T47D (cell line): Measurements from ENCODE around the gene PHF23.

Experiments used
- DNase-seq, 2 experiments: peaks; one replicate each; pipeline versions ENCODE4 v3.0.0 to v3.0.0-alpha.2; 2011 to 2012; ENCODE audit warnings: low read depth in 1 of 2, low spot score in 1 of 2
- JUND ChIP-seq: IDR thresholded peaks from 2 replicates; pipeline ENCODE4 v1.6.1; 2012; ENCODE audit warnings: low read depth
- in situ Hi-C: cut with HindIII; loops from 2 replicates; pipeline ENCODE4 v1.10.0; 2016; ENCODE audit warnings: low sequenced_read_pairs, low pct_unique_long_range_greater_than_20kb

The PHF23 gene

DNA sequence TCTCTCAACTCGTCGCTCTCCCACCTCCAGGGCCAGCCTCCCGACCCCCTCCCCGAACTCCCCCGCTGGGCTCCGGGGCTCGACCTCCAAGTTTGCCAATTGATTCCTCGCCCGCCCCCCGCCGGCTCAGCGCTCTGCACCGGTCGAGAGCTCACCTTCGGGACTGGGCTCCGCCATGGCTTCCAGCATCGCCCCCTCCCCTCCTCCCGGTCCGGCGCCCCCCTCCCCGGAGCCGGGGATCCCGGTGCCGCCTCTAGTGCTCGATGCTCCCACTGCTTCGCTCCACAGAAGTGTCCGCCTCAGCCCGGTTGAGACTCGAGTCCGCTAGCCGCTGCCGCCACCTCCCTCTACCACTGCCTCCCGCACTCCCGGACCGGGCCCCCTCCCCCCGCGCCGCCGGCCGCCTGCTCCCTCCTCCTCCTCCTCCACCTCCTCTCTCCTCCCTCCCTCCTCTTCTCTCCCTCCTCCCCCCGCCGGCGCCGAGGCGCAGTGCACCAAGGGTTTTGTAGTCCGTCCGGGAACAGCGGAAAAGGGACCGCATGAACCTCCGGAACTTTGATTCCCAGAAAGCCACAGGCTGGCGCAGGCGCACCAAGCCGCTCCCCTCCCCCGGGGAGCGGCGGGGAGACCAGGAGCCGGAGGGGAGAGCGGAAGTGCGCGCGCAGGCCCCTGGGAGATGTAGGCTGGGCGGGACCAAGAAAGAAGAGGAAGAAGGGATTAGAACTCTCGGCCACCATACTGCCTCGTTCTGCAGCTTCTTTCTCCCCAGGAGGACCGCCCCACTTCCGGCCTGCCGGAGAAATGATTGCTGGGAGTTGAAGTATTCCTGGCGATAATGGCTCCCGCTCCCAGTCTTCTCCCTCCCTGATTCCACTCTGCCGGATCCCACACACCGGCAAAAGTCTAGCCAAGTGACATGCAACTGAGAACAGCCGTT is at the start of gene PHF23:
PHF23 (minus strand) TSS at position 367 of the 937 bp plus-strand sequence; CDS start at position 189, 178 bp downstream.
- in situ Hi-C loops, result no loop called here
- peak; percentile 92 to 99 for DNase-seq
- TF ChIP-seq JUND, result no peak

DNA sequence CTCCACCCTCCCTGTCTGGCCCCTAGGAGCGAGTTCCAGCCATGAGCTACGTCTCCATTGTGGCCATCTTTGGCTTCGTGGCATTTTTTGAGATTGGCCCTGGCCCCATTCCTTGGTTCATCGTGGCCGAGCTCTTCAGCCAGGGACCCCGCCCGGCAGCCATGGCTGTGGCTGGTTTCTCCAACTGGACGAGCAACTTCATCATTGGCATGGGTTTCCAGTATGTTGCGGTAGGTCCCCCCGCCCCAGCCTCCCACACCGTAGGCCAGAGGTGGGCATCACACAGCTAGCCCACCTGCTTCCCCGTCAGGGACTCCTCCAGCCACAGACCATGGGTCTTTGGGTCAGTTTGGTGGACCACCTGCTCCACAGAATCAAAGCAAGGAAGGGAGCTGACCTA is 46.4 kb upstream of the PHF23 start:
- TF ChIP-seq JUND, result no peak
- in situ Hi-C loops, result no loop called here
- DNase-seq, result no peak

DNA sequence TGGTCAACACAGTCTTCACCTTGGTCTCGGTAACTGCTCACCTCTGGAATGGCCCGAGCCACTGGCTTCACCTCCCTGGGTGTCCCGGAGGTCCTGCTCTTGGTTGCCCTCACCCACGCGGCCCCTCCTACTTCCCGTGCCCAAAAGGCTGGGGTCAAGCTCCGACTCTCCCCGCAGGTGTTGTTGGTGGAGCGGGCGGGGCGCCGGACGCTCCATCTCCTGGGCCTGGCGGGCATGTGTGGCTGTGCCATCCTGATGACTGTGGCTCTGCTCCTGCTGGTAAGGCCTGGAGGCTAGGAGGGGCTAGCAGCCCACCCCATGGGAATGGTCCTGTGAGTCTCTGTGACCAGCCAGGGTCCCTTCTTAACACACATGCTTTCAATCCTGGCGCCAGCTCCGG is 45.7 kb upstream of the PHF23 start:
- no peak for DNase-seq
- in situ Hi-C loops, result no loop called here
- no peak for TF ChIP-seq JUND

DNA sequence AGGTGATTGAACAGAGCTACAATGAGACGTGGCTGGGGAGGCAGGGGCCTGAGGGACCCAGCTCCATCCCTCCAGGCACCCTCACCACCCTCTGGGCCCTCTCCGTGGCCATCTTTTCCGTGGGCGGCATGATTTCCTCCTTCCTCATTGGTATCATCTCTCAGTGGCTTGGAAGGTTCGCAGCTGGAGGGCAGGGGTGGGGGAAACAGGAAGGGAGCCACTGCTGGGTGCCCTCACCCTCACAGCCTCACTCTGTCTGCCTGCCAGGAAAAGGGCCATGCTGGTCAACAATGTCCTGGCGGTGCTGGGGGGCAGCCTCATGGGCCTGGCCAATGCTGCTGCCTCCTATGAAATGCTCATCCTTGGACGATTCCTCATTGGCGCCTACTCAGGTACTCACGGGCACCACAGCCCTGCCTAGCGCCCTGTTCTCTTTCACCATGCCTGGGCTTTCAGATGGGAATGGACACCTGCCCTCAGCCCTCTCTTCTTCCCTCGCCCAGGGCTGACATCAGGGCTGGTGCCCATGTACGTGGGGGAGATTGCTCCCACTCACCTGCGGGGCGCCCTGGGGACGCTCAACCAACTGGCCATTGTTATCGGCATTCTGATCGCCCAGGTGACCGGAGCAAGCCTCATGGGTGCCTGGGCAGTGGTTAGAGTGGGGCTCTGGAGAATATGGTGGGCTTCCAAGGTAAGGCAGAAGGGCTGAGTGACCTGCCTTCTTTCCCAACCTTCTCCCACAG is 44.4 kb upstream of the PHF23 start:
- DNase-seq, result no peak
- in situ Hi-C loops, result no loop called here
- TF ChIP-seq JUND, result no peak

DNA sequence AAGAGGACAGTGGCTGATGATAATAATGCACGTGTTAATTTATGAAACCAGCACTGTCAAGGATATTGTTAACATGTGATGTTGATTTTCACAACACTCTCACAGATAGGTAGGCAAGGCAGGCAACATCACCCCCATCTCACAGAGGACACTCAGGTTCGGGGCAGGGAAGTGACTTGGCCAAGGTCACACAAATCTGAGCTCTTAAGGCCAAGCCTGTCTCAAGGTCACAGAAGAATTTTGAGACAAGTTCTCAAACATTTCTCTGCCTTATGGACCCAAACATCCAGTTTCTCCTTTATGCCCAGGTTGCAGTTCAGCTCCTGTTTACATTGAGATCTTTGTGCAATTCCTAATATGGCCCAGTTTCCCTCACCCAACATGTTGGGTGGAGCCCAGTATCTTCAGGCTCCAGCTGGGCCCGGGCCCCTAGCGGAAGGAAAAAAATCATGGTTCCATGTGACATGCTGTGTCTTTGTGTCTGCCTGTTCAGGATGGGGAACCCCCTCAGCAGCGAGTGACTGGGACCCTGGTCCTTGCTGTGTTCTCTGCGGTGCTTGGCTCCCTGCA is 43.6 kb upstream of the PHF23 start:
- no peak for TF ChIP-seq JUND
- DNase-seq, result no peak
- in situ Hi-C loops, result no loop called here

DNA sequence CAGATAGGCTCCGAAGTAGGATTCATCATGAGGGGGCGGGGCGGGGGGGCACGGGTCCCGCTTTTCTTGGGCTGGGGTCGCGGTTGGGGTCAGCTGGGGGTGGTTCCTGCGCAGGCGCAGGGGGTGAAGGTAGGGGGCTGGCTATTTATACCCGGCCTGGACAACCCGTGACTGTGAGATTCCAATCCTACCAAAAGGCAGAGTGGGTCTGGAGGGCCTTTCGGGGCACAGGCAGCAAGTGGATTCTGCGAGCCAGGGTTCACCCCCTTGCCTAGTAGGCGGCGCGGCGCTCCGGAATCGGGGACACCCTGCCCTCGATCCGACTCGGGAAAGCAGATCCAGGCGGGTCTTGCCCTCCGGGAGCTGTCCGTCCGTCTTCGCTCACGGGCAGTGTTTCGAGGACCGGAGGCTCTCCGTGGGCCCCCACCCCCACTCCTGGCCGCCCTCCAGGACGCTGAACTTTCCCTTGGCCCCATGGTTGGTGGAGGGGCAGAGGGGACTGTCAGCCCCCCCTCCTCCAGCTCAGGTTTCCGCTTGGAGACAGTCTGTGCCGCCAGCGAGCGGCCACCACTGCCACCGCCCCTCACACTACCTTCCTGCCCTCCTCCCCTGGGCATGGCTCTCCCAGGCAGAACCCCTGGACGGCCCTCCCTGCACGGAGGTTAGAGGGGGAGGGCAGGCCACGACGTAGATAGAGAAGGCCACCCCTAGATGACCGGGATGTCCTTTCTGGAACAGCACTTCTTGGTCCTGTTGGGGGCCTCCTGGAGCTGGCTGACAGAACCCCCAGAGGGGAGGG is 42.9 kb upstream of the PHF23 start:
- no peak for DNase-seq
- TF ChIP-seq JUND, result no peak
- in situ Hi-C loops, result no loop called here

DNA sequence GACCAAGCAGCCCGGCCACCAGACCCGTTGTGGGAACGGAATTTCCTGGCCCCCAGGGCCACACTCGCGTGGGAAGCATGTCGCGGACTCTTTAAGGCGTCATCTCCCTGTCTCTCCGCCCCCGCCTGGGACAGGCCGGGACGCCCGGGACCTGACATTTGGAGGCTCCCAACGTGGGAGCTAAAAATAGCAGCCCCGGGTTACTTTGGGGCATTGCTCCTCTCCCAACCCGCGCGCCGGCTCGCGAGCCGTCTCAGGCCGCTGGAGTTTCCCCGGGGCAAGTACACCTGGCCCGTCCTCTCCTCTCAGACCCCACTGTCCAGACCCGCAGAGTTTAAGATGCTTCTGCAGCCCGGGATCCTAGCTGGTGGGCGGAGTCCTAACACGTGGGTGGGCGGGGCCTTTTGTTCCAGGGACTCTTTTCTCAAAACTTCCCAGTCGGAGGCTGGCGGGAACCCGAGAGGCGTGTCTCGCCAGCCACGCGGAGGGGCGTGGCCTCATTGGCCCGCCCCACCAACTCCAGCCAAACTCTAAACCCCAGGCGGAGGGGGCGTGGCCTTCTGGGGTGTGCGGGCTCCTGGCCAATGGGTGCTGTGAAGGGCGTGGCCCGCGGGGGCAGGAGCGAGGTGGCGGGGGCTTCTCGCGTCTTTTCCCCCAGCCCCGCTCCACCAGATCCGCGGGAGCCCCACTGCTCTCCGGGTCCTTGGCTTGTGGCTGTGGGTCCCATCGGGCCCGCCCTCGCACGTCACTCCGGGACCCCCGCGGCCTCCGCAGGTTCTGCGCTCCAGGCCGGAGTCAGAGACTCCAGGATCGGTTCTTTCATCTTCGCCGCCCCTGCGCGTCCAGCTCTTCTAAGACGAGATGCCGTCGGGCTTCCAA is 42.1 kb upstream of the PHF23 start, which contains the start of gene SLC2A4:
SLC2A4 (plus strand) TSS at position 645 of the 879 bp plus-strand sequence; CDS start at position 862, 217 bp downstream.
- in situ Hi-C loops, result no loop called here
- no peak for TF ChIP-seq JUND
- DNase-seq, result peak; percentile 92 to 96

DNA sequence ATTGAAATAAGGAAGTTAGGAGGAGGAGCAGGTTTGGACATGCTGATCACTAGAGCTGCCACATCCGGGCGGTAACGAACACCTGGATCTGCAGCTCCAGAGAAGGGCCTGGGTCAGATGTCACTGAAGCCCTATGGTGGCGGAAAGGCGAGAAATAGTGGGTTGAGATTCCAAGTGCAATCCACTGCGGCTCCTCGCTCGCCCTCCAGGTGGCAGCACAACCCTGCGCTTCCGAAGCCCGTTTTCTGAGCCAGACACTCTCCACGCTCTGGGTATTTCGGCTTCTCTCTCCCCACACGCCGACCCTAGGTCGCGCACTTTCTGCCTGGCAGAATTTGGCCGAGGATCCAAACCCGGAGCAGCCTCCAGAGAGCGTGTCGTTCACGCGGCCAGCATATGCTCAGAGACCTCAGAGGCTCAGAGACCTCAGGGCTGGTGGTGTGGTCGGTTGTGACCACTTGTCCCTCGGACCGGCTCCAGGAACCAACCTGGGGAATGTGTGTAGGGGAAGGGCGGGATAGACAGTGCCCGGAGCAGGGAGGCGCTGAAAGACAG is 41.3 kb upstream of the PHF23 start:
- no peak for TF ChIP-seq JUND
- in situ Hi-C loops, result no loop called here
- peak; percentile 71 to 84 for DNase-seq

DNA sequence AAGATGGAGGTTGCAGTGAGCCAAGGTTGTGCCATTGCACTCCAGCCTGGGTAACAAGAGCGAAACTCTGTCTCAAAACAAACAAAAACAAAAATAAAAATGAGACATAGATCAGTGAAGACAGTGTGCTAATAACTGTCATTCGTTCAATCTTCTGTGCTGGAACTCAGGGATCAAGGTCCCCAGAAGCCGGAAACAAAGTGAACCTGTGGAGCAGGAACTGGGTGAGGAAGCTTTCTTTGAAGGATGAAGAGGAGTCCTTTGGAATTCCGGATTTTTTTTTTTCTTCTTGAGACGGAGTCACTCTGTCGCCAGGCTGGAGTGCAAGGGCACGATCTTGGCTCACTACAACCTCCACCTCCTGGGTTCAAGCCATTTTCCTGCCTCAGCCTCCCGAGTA is 40.2 kb upstream of the PHF23 start:
- in situ Hi-C loops, result no loop called here

DNA sequence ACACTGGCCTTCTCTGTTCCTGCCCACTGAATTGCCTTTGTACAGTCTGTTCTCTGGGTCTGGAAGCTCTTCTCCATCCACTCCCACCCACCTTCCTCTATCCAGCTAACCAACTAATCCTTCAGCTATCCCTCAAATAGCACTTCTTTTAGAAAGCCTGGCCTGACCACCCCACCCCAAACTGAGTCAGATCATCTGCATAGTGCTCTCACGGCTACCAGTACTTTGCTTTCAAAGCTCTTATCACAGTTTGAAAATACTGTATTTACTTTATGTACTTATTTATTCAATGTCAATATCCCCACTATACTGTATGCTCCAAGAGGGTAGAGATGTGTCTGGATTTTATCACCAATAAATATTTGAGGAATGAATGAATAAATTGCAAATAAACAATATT is 27.5 kb upstream of the PHF23 start:
- no peak for DNase-seq
- no peak for TF ChIP-seq JUND
- in situ Hi-C loops, result no loop called here

More for the DNA sequence above, 40.2 kb upstream of the PHF23 start:
- no peak for DNase-seq
- no peak for TF ChIP-seq JUND

DNA sequence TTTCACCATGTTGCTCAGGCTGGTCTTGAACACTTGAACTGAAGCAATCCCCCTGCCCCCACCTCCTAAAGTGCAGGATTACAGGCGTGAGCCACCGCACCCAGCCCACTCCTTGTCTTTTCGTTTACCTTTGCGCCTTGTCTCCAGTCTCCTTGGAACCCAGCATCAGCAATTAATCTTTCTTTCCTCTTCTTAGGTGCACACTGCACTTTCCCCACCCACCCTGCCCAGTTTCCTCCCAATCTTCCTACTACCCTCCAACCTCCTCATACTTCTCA is 24.5 kb upstream of the PHF23 start:
- no peak for TF ChIP-seq JUND
- in situ Hi-C loops, result no loop called here
- no peak for DNase-seq
